GM19328 (cell line): Measurements from ENCODE around the gene NBEA.
"Not testable (repeated sequence)": the region's sequence is repeated elsewhere in the genome, so short reads cannot be mapped to it uniquely, and the experiment has no call there.

Source experiments
- ATAC-seq: cut with Tn5 transposase; IDR thresholded peaks from one replicate; pipeline ENCODE4 v1.9.1; 2021; ENCODE audit warnings: mild to moderate bottlenecking, moderate library complexity; ENCODE audit not compliant: unreplicated experiment

Gene NBEA

GRCh38 chr13:35630551-35631275, 688.6 kb downstream of the NBEA start:
- peak; percentile 86 for ATAC-seq

DNA sequence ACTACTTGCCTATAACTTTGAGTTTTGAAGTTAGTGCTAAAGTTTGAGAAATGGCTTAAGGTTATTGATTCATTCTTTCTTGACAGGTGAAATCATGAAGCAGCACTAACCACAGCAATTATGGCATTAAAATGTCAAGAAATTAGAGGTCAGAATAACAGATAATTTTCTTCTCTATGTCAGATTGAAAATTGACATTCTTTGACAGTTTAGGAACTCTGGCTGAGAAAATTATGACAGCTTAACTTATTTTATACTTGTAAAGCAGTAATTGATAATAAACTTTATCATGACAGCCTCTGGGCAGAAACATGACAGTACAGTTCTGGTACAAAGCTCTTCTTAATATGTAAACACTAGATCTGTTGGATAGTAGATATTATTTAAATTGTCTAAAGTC, 689.6 kb downstream of the NBEA start:
- no peak for ATAC-seq

DNA sequence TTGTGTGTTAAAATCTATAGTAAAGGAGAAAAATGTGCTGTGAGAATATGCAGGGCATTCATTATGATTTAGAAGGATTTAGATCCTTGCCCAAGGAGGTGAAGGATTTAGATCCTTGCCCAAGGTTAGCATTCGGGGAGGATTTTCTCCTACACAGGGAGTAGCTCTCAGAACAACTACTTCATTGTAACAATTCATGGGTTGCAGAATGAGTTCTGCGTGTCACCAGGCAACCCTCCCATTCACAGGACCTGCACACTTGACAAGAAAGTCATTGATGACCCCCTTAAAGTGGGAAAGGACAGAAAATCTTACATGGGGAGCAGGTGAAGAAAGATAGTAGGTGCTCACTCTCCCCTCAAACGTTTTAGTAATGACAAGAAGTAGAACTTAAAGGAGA, 701.6 kb downstream of the NBEA start:
- no peak for ATAC-seq

- no peak for ATAC-seq
These were observed 704.1 kb downstream of the NBEA start for GRCh38 chr13:35646056-35646774.

- ATAC-seq, result no peak
These were observed 706.1 kb downstream of the NBEA start for GRCh38 chr13:35648201-35648600.

- no peak for ATAC-seq
These were observed 707.1 kb downstream of the NBEA start for GRCh38 chr13:35649162-35649561.

- no peak for ATAC-seq
These were observed 717.7 kb downstream of the NBEA start for GRCh38 chr13:35659796-35660195.

DNA sequence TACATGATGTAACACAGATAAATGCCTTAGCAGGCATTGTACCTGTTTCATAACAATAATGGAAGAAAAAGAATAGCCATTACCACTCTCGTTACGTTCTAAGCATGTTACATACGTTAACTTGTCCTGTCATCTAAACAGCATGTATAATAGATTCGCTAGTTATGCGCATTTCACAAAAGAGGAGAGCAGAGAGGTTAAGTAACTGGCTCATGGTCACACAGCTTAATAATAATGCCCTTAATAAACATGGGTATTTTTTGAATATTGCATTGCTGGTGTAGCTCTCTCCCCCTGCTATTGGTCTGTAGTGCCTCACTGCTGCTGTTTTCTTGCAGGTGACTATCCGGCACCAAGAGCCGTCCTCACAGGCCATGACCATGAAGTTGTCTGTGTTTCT, 722.7 kb downstream of the NBEA start:
- no peak for ATAC-seq

DNA sequence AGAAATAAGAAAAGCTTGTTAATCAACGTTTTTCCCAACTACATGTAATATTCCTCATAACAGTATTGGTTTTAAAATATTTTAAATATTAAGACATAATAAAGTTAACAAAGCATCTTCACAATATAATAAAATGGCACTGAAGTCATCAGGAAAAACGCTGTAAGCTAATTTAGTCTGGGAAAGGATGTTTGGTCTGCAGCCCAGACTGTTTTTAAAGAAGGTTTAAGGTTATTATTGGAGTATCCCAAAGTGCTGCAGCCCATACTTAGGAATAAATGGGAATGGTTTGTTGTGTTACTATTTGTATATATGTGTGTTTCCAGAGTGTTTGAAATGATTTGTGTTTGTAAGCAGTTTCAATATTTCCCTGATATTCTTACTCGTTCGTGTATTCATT, 727.3 kb downstream of the NBEA start:
- ATAC-seq, result no peak

GRCh38 chr13:35672611-35673010, 730.5 kb downstream of the NBEA start:
- no peak for ATAC-seq

GRCh38 chr13:35675651-35676050, 733.6 kb downstream of the NBEA start:
- ATAC-seq, result no peak

- ATAC-seq, result not testable (repeated sequence)
These were observed 735.8 kb downstream of the NBEA start for GRCh38 chr13:35677863-35678262.

DNA sequence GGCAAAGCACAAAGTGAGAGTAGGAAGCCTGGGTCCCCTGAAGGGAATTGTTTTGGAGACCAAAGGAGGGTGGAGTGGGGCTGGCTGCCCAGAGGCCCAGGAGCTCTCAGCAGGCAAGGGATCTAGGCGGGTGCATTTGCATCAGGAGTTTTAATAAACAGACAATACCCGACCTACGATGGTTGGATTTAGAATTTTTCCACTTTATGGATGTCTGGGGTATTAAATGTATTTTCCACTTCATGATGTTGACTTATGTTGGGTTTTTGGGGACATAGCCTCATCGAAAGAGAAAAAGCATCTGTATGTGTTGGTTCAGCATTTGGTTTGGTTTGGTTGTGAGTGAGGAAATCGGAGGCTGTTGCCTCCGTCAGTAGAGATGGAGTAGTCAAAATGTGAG, 739.6 kb downstream of the NBEA start:
- ATAC-seq, result no peak

- no peak for ATAC-seq
These were observed 742.4 kb downstream of the NBEA start for GRCh38 chr13:35684432-35684831.

- no peak for ATAC-seq
These were observed 745.3 kb downstream of the NBEA start for GRCh38 chr13:35687336-35687735.

GRCh38 chr13:35690581-35691207, 748.6 kb downstream of the NBEA start:
- ATAC-seq, result no peak

DNA sequence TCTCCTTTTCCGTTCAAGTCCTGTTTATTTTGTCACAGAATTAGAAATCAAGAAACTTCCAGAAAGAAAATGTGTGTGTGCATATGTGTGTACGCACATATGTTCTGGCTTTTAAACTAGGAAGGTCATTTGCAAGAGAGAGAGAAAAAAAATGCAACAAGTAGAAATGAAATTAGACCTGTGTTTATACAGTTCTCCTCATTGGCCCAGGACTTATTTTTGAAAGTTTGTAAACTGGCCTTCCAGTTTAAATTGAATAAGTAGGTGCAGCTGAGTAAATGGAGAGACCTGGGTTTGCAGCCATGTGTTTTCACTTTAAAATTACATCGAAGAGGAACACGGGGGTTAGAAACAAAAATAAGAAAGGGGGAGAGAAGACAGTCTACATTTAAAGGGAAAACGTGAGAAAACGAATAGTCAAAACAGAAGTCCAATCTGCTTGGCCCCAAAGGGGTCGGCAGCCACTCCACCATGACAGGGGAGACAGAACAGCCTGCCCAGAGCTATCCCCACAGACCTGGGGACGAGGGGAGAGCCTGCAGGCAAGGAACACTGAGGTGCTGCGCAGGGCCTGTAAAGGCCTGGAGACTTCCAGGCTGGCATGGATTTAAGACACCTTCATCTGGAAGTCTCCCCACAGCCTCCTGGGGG, 751.2 kb downstream of the NBEA start:
- no peak for ATAC-seq

GRCh38 chr13:35694031-35694430, 752.0 kb downstream of the NBEA start:
- no peak for ATAC-seq

DNA sequence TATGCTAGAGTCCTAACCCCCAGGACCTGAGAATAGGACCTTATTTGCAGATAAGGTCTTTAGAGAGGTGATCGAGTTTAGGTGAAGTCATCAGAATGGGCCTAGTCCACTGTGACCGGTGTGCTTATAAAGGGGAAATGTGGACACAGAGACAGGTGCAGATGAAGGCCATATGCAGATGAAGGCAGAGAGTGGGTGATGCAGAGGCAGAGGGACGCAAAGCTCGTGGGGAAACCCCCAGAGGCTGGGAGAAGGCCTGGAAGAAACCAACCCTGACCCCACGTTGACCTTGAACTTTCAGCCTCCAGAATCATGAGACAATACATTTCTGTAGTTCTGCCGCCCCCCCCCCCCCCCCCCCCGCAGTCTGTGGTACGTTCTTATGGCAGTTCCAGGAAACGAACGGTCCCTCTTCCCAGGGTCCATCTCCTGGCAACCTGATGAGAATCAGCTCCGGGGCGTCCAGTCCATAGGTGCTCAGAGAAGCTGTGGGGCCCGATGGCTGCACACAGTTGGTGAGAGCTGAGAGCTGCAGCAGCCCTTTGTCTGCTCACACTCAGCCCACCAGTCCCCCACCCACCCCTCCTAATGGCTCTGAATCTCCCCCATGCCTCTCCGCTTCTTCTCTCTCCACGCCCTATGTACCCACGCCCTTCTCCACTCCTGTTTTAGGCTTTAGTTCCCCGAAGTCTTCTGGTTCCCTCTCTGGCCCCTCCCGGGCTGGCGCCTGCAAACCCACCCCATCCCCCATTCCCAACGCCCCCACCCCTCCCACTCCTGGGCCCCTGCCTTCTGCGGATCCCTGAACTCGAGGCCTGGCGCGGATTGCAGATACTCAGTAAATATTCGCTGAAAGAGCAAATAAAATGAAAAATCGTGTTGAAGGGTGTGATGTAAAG, 752.7 kb downstream of the NBEA start:
- no peak for ATAC-seq

- ATAC-seq, result no peak
These were observed 753.3 kb downstream of the NBEA start for GRCh38 chr13:35695448-35695770.
